CD14-positive monocyte (primary cell): Measurements from ENCODE around the gene SPTB. TPM values are rescaled to one million over a fixed set of nuclear protein-coding genes. Genes with fewer than 3 reads are reported as not detected.

Source experiments
- DNase-seq, 3 donors: peaks; one replicate each; pipeline ENCODE4 v3.0.0-alpha.2; 2011 to 2022
- H2AFZ ChIP-seq: 2 replicates; pipeline ENCODE4 v1.6.0; 2012; ENCODE audit warnings: mild to moderate bottlenecking, low read depth, low read length, inconsistent platforms; ENCODE audit not compliant: insufficient read depth, poor library complexity, severe bottlenecking
- H3K27ac ChIP-seq, 2 donors: 1 replicate in 1 of 2; 2 replicates in 1 of 2; pipeline ENCODE4 v1.5.1; 2012 to 2013; ENCODE audit warnings: low read length in 2 of 2, control low read depth in 1 of 2, inconsistent platforms in 1 of 2, low read depth in 1 of 2, mild to moderate bottlenecking in 1 of 2
- H3K27me3 ChIP-seq, 2 donors: one replicate each; pipeline versions ENCODE4 v1.6.0 to v1.6.1; 2011 to 2013; ENCODE audit warnings: low read length in 2 of 2; ENCODE audit not compliant: control insufficient read depth in 2 of 2, insufficient read depth in 2 of 2
- H3K36me3 ChIP-seq, 2 donors: replicated peaks in 1 of 2; 1 replicate in 1 of 2; 2 replicates in 1 of 2; pipeline versions ENCODE4 v1.5.1 to v1.6.1; 2012 to 2013; ENCODE audit warnings: low read length in 2 of 2, control low read depth in 1 of 2, inconsistent platforms in 1 of 2, mild to moderate bottlenecking in 1 of 2; ENCODE audit not compliant: insufficient read depth in 2 of 2, control insufficient read depth in 1 of 2
- H3K4me1 ChIP-seq, 2 donors: 1 replicate in 1 of 2; 2 replicates in 1 of 2; pipeline versions ENCODE4 v1.5.1 to v1.6.1; 2012 to 2013; ENCODE audit warnings: low read length in 2 of 2, control low read depth in 1 of 2, inconsistent platforms in 1 of 2, mild to moderate bottlenecking in 1 of 2, moderate library complexity in 1 of 2; ENCODE audit not compliant: insufficient read depth in 2 of 2, control insufficient read depth in 1 of 2
- H3K4me2 ChIP-seq: replicated peaks from 2 replicates; pipeline ENCODE3; 2012; ENCODE audit warnings: low read length, moderate library complexity, mild to moderate bottlenecking; ENCODE audit not compliant: poor library complexity, severe bottlenecking; ENCODE audit errors: extremely low read depth
- H3K4me3 ChIP-seq, 3 experiments: fragments of 200-600 bp in 1 of 3; sonication (generic) in 1 of 3; replicated peaks in 1 of 3; 1 replicate in 2 of 3; 2 replicates in 1 of 3; pipeline ENCODE4 v1.5.1; 2011 to 2013; ENCODE audit warnings: low read length in 3 of 3, mild to moderate bottlenecking in 3 of 3, control low read depth in 2 of 3, low read depth in 2 of 3, inconsistent platforms in 1 of 3, moderate library complexity in 1 of 3
- H3K79me2 ChIP-seq: 2 replicates; pipeline ENCODE4 v1.6.0; 2012; ENCODE audit warnings: mild to moderate bottlenecking, control low read depth, inconsistent platforms, low read length, moderate library complexity; ENCODE audit not compliant: insufficient read depth
- H3K9ac ChIP-seq: 2 replicates; pipeline ENCODE4 v1.6.0; 2017; ENCODE audit warnings: low read length, mild to moderate bottlenecking; ENCODE audit not compliant: insufficient read depth, poor library complexity, severe bottlenecking
- H3K9me3 ChIP-seq, 2 donors: replicated peaks in 1 of 2; 1 replicate in 1 of 2; 2 replicates in 1 of 2; pipeline versions ENCODE4 v1.5.1 to v1.6.1; 2012 to 2013; ENCODE audit warnings: low read length in 2 of 2, control low read depth in 1 of 2; ENCODE audit not compliant: control insufficient read depth in 1 of 2, insufficient read depth in 1 of 2
- H4K20me1 ChIP-seq: 2 replicates; pipeline ENCODE4 v1.6.0; 2012; ENCODE audit warnings: mild to moderate bottlenecking, low read length, control low read depth, moderate library complexity; ENCODE audit not compliant: insufficient read depth
- H3K27ac Mint-ChIP-seq, 7 donors: one replicate each; pipeline ENCODE4 v1.8.0; 2020; ENCODE audit warnings: mild to moderate bottlenecking in 7 of 7, mixed read lengths in 7 of 7, moderate library complexity in 6 of 7, inconsistent platforms in 2 of 7
- H3K27me3 Mint-ChIP-seq, 3 donors: one replicate each; pipeline ENCODE4 v1.8.0; 2021 to 2022; ENCODE audit warnings: low read depth in 3 of 3, mild to moderate bottlenecking in 3 of 3, mixed read lengths in 3 of 3, moderate library complexity in 3 of 3, inconsistent platforms in 1 of 3
- H3K36me3 Mint-ChIP-seq, 2 donors: one replicate each; pipeline ENCODE4 v1.8.0; 2020; ENCODE audit warnings: mixed read lengths in 2 of 2, inconsistent platforms in 1 of 2, mild to moderate bottlenecking in 1 of 2
- H3K4me1 Mint-ChIP-seq: one replicate; pipeline ENCODE4 v1.8.0; 2020; ENCODE audit warnings: mild to moderate bottlenecking, mixed read lengths
- H3K4me3 Mint-ChIP-seq, 2 donors: one replicate each; pipeline ENCODE4 v1.8.0; 2020; ENCODE audit warnings: mild to moderate bottlenecking in 2 of 2, mixed read lengths in 2 of 2, moderate library complexity in 1 of 2
- H3K9me3 Mint-ChIP-seq, 7 donors: one replicate each; pipeline ENCODE4 v1.8.0; 2020 to 2022; ENCODE audit warnings: mixed read lengths in 7 of 7, mild to moderate bottlenecking in 6 of 7, moderate library complexity in 6 of 7, inconsistent platforms in 2 of 7
- WGBS: methylation state at CpG from one replicate; pipeline ENCODE4 v1.1.5; 2013; ENCODE audit warnings: missing lambda C conversion rate; ENCODE audit not compliant: insufficient coverage; 5-methylcytosine and 5-hydroxymethylcytosine counted together
- intact Hi-C, 2 donors: fragments of 100-400 bp; cut with micrococcal nuclease; formaldehyde crosslinking; loops; one replicate each; pipeline versions ENCODE4 v1.15.0 to v1.15.1; 2023
- polyA plus RNA-seq, 3 donors: library from polyadenylated mRNA; depleted of rRNA in 1 of 3; unstranded in 2 of 3; stranded (reverse) in 1 of 3; fragments of 300-500 nt in 2 of 3; fragments of >200 nt in 1 of 3; fragmentation: Illumina TruSeq in 2 of 3; gene quantifications; 1 replicate in 2 of 3; 2 replicates in 1 of 3; pipeline ENCODE4 v1.2.3, GENCODE V29; 2012 to 2021
- TF ChIP-seq, protein P1 (sequence below): fragments of 200-600 bp; IDR thresholded peaks from one replicate; pipeline ENCODE4 v1.8.0; 2022; ENCODE audit warnings: antibody characterized with exemption, mild to moderate bottlenecking

SPTB gene
- polyA plus RNA-seq, 3 donors, result not detected

DNA sequence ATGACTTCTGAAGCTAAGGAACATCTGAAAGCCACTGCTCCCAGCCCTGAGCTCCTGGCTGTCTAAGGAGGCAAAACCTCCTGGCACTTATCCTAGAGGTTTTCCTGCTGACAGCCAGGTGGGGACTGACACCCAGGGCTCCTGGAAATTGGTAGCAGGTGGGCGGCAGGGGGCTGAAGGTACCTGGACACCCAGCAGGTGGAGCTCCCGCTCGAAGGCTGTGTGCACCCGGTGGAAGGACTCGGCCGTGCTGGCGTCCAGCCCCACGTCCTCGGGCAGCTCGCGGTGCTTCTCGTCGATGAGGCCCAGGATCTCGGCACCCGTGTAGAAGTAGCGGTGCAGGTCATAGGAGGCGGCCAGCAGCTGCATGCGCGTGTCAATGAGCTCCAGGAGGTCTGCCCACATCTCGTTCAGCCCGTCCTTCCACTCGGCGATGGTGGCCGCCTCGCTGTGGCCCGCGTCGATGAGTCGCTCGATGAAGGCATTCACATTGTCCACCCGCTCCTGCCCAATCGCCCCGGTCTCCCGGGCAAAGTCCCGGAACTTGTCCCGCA, 107.2 kb downstream of the SPTB start:
- Histone ChIP-seq H3K9ac (no peak overlapping the region), H3K4me1 (no peaks in the 10 kb centered on the region), H3K79me2 (no peaks in the 10 kb centered on the region), H3K27ac (no peak overlapping the region), H3K4me2 (no peak overlapping the region), H4K20me1 (no peaks in the 10 kb centered on the region), H3K36me3 (no peaks in the 10 kb centered on the region), H3K9me3 (peaks cover 0 to 17% of the 10 kb centered on the region in 2 donors), H3K4me3 (no peak overlapping the region), H3K27me3 (no peaks in the 10 kb centered on the region), H2AFZ (no peak overlapping the region)
- no peak for DNase-seq
- Mint-ChIP-seq H3K27ac (no peak overlapping the region), H3K36me3 (no peaks in the 10 kb centered on the region), H3K9me3 (peaks cover 2 to 22% (median 13%) of the 10 kb centered on the region in 7 donors), H3K4me3 (no peak overlapping the region), H3K27me3 (peaks cover 0 to 4% (median 0%) of the 10 kb centered on the region in 3 donors), H3K4me1 (no peaks in the 10 kb centered on the region)
- intact Hi-C loops, result no loop called here
- TF ChIP-seq, protein P1, sequence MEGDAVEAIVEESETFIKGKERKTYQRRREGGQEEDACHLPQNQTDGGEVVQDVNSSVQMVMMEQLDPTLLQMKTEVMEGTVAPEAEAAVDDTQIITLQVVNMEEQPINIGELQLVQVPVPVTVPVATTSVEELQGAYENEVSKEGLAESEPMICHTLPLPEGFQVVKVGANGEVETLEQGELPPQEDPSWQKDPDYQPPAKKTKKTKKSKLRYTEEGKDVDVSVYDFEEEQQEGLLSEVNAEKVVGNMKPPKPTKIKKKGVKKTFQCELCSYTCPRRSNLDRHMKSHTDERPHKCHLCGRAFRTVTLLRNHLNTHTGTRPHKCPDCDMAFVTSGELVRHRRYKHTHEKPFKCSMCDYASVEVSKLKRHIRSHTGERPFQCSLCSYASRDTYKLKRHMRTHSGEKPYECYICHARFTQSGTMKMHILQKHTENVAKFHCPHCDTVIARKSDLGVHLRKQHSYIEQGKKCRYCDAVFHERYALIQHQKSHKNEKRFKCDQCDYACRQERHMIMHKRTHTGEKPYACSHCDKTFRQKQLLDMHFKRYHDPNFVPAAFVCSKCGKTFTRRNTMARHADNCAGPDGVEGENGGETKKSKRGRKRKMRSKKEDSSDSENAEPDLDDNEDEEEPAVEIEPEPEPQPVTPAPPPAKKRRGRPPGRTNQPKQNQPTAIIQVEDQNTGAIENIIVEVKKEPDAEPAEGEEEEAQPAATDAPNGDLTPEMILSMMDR, result no peak
- WGBS, result 98% methylated on average over 29 of the region's 36 CpGs

DNA sequence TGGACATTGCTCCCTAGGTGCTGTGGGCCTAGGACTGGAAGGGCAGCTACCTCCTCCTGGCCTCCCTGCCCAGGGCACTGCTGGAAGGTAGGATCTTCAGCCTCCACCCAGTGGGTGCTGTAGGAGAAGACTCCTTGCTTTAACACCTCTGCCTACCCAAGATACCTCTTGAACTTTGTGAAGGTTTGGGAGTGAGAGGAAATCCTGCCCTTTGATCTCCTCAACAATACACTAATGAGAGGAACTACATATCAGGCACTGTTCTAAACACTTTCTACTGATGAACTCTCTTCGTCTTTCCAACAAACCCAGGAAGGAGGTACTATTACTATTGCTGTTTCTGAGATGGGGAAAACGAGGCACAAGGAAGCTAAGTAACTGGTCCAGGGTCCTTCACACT, 108.5 kb downstream of the SPTB start:
- Mint-ChIP-seq H3K4me3 (no peak overlapping the region), H3K36me3 (no peaks in the 10 kb centered on the region), H3K9me3 (peaks cover 2 to 22% (median 13%) of the 10 kb centered on the region in 7 donors), H3K4me1 (no peaks in the 10 kb centered on the region), H3K27me3 (peaks cover 0 to 4% (median under 1%) of the 10 kb centered on the region in 3 donors), H3K27ac (no peak overlapping the region)
- no peaks in the 10 kb centered on the region for H3K36me3 ChIP-seq
- H3K27ac ChIP-seq, result no peak overlapping the region
- no peaks in the 10 kb centered on the region for H3K27me3 ChIP-seq
- 67% methylated on average over 1 of the region's 2 CpGs for whole genome bisulfite sequencing
- DNase-seq, result no peak
- peaks cover 0 to 17% of the 10 kb centered on the region in 2 donors for H3K9me3 ChIP-seq
- intact Hi-C loops, result no loop called here
- TF ChIP-seq, protein P1, result no peak
- no peaks in the 10 kb centered on the region for H3K4me1 ChIP-seq
- no peaks in the 10 kb centered on the region for H4K20me1 ChIP-seq
- H3K9ac ChIP-seq, result no peak overlapping the region
- no peak overlapping the region for H2AFZ ChIP-seq
- H3K4me2 ChIP-seq, result no peak overlapping the region
- H3K4me3 ChIP-seq, result no peak overlapping the region
- no peaks in the 10 kb centered on the region for H3K79me2 ChIP-seq
